Breast epithelium (tissue), 4 donors: ENCODE data around the gene CHN2. TPM values are rescaled to one million over a fixed set of nuclear protein-coding genes. Genes with fewer than 3 reads are reported as not detected.

Experiments used
- DNase-seq, 2 donors: peaks; one replicate each; pipeline ENCODE4 v3.0.0-alpha.2; 2019; ENCODE audit warnings: low spot score in 2 of 2
- H3K27ac ChIP-seq, 2 donors: fragments of 200-600 bp; sonication (generic) in 1 of 2; one replicate each; pipeline ENCODE4 v1.5.1; 2016 to 2019; ENCODE audit warnings: mild to moderate bottlenecking in 1 of 2
- H3K27me3 ChIP-seq, 2 donors: fragments of 200-600 bp; sonication (generic) in 1 of 2; one replicate each; pipeline versions ENCODE4 v1.5.1 to v1.6.0; 2017 to 2019; ENCODE audit warnings: control low read depth in 1 of 2, mild to moderate bottlenecking in 1 of 2
- H3K36me3 ChIP-seq: fragments of 200-600 bp; one replicate; pipeline ENCODE4 v1.5.1; 2019
- H3K4me1 ChIP-seq, 2 donors: fragments of 200-600 bp; sonication (generic); one replicate each; pipeline ENCODE4 v1.5.1; 2016 to 2019; ENCODE audit warnings: control low read depth in 1 of 2
- H3K4me3 ChIP-seq, 3 donors: fragments of 200-600 bp; sonication (generic); 1 replicate in 2 of 3; 2 replicates in 1 of 3; pipeline ENCODE4 v1.5.1; 2016 to 2019; ENCODE audit warnings: mild to moderate bottlenecking in 3 of 3, moderate library complexity in 2 of 3
- H3K9me3 ChIP-seq, 2 donors: fragments of 200-600 bp; sonication (generic) in 1 of 2; one replicate each; pipeline ENCODE4 v1.5.1; 2016 to 2019; ENCODE audit warnings: control low read depth in 1 of 2
- POLR2A ChIP-seq: fragments of 450-650 bp; IDR thresholded peaks from one replicate; pipeline ENCODE4 v1.6.1; 2016; ENCODE audit warnings: antibody characterized with exemption, mild to moderate bottlenecking, moderate library complexity
- POLR2AphosphoS5 ChIP-seq, 3 donors: sonication (generic); formaldehyde crosslinking; IDR thresholded peaks; one replicate each; pipeline ENCODE4 v1.6.1; 2017; ENCODE audit warnings: antibody characterized with exemption in 3 of 3
- intact Hi-C: fragments of 100-400 bp; cut with DNase I; formaldehyde crosslinking; loops from one replicate; pipeline ENCODE4 v1.15.1; 2023; ENCODE audit warnings: low total_unique reads
- total RNA-seq, 3 donors: library from RNA; depleted of rRNA; stranded (reverse); fragments of >200 nt; gene quantifications; one replicate each; pipeline ENCODE4 v1.1.0, GENCODE V29; 2016
- TF ChIP-seq, protein P1 (sequence below), 3 donors: fragments of 450-650 bp; IDR thresholded peaks; one replicate each; pipeline ENCODE4 v1.5.1; 2016 to 2017; ENCODE audit warnings: antibody characterized with exemption in 3 of 3, mild to moderate bottlenecking in 3 of 3, moderate library complexity in 3 of 3

The CHN2 gene
- total RNA-seq, 3 donors from 2014 or later, result 6.3 to 17.1 (median 7.9) TPM

DNA sequence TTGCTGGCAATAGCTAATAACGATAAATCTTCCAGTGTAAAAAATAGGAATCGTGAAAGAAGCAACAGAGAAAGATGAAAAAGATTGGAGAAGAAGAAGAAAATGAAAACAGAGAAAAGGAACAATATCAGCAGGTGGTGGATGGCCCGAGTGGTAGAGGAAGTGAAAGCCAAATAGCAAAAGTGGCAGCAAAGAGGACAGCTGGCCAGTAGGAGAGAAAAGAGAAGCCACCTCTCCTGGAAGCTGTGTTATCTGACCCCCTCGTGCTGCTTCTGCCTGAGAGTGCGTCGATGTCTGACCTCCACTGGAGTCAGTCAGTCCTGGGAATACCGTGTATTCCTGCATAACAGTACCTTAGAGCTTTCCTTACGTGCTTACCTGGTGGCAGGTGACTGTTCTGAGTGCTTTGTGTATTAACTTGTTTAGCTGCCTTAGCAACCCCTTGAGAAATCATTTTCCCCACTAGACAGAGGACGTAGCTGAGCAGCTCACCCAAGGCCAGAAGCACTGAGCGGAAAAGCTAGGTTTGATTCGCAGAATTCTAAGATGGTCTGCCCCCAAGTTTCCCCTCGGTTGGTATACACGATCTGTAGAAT lies 88.3 kb downstream of the CHN2 start:
- DNase-seq, result no peak
- intact Hi-C loops, result no loop called here
- H3K9me3 ChIP-seq, result no peaks in the 10 kb centered on the region
- no peaks in the 10 kb centered on the region for H3K36me3 ChIP-seq
- TF ChIP-seq POLR2AphosphoS5 (IDR thresholded peaks at IDR 0.05), result no peak
- TF ChIP-seq POLR2A, result no peak
- TF ChIP-seq, protein P1, sequence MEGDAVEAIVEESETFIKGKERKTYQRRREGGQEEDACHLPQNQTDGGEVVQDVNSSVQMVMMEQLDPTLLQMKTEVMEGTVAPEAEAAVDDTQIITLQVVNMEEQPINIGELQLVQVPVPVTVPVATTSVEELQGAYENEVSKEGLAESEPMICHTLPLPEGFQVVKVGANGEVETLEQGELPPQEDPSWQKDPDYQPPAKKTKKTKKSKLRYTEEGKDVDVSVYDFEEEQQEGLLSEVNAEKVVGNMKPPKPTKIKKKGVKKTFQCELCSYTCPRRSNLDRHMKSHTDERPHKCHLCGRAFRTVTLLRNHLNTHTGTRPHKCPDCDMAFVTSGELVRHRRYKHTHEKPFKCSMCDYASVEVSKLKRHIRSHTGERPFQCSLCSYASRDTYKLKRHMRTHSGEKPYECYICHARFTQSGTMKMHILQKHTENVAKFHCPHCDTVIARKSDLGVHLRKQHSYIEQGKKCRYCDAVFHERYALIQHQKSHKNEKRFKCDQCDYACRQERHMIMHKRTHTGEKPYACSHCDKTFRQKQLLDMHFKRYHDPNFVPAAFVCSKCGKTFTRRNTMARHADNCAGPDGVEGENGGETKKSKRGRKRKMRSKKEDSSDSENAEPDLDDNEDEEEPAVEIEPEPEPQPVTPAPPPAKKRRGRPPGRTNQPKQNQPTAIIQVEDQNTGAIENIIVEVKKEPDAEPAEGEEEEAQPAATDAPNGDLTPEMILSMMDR (IDR thresholded peaks at IDR 0.05), result no peak
- H3K27me3 ChIP-seq, result no peaks in the 10 kb centered on the region
- H3K4me3 ChIP-seq, result no peak overlapping the region
- H3K4me1 ChIP-seq, result no peaks in the 10 kb centered on the region
- H3K27ac ChIP-seq, result no peak overlapping the region

DNA sequence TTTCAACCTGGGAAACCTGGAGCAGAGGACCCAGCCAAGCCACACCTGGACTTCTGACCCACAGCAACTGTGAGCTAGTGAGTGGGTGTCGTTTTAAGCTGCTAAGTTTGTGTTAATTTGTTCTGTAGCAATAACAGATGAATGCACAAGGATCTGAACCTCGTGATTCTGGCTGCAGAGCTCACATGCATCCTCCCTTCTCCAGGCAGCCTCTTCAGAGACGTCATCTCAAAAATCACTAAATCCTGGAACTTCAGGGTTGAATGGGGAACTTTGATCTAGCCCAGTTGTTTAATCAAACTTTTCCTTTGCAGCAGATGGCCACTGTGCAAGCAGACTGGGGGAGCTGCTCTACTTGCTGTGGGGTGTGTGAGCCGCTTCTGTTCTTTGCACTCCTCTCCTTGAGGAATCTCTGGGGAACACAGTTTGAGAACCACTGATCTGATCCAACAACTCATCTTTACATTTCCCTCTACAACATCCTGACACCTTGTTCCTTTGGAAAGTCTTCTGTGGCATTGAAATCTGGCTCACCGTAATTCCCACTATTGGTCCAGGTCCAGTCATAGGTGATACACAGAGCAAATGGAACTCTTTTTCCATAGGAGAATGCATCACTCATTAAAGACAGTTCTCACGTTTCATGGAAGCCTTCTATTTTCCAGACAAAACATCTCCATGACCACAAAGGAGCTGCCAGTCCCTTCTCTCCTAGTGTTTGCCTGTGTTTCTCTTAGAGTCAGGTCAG lies 90.3 kb downstream of the CHN2 start:
- Histone ChIP-seq H3K9me3 (no peaks in the 10 kb centered on the region), H3K27ac (no peak overlapping the region), H3K4me1 (no peaks in the 10 kb centered on the region), H3K27me3 (no peaks in the 10 kb centered on the region), H3K4me3 (no peak overlapping the region), H3K36me3 (no peaks in the 10 kb centered on the region)
- DNase-seq, result no peak
- intact Hi-C loops, result no loop called here
- TF ChIP-seq POLR2A (no peak), POLR2AphosphoS5 (IDR thresholded peaks at IDR 0.05) (no peak)
- TF ChIP-seq, protein P1 (IDR thresholded peaks at IDR 0.05), result no peak

DNA sequence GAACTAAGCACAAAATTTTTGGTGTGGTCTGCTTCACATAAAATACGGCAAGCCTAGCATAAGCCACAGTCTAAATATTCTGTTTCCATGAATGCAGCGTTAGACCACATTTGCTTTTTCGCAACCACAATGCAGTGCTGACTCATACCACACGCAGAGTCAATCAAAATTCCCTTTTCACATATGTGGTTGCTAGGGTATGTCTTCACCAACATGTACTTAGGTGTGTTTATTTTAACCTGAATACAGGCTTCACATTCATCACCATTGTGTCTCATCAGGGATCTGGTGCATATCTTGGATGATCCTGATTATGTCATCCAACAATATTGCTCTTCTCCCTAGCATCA lies 90.8 kb downstream of the CHN2 start:
- DNase-seq, result no peak
- Histone ChIP-seq H3K36me3 (no peaks in the 10 kb centered on the region), H3K4me3 (no peak overlapping the region), H3K27me3 (no peaks in the 10 kb centered on the region), H3K4me1 (no peaks in the 10 kb centered on the region), H3K27ac (no peak overlapping the region), H3K9me3 (no peaks in the 10 kb centered on the region)
- no peak for TF ChIP-seq POLR2A
- no peak for TF ChIP-seq POLR2AphosphoS5 (IDR thresholded peaks at IDR 0.05)
- TF ChIP-seq, protein P1 (IDR thresholded peaks at IDR 0.05), result no peak
- intact Hi-C loops, result no loop called here

DNA sequence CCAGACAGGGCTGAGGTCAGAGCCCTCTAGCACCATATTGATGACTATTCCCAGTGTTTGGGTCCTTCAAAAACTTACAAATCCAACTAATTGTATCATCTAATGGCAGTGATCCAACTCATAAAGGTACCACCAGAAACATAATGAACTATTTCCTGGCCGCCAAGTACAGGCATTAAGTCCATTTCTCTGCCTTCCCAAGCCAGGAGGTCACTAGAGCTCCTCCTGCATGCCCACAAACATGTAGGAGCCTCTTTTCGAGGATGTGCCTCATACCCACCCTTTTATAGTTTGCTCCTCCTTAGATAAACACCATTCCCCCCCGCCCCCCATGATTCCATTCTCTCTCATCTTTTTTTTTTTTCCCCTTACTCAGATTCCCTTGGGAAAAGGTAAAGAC lies 91.3 kb downstream of the CHN2 start:
- Histone ChIP-seq H3K27ac (no peak overlapping the region), H3K27me3 (no peaks in the 10 kb centered on the region), H3K4me1 (no peaks in the 10 kb centered on the region), H3K4me3 (no peak overlapping the region), H3K9me3 (no peaks in the 10 kb centered on the region), H3K36me3 (no peaks in the 10 kb centered on the region)
- TF ChIP-seq POLR2AphosphoS5 (IDR thresholded peaks at IDR 0.05), result no peak
- TF ChIP-seq POLR2A, result no peak
- TF ChIP-seq, protein P1 (IDR thresholded peaks at IDR 0.05), result no peak
- intact Hi-C loops, result no loop called here
- DNase-seq, result no peak

DNA sequence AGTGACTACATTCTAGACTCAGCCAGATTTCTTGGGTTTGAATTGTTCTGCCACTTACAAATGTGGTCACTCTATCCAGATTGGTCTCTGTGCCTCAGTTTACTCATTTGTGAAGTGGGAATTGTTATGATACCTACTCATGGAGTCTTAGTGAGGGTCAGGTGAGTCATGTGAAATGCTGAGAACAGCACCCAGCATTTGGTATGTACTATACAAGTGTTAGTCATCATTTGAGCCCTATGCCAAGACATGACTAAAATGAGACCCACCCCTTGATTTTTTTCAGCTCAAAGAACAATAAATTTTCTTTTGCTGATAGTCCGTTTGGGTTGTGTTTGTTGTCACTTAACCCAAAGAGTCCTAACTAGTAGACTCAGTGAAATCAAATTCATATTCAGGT lies 92.8 kb downstream of the CHN2 start:
- no peak for DNase-seq
- intact Hi-C loops, result no loop called here
- Histone ChIP-seq H3K27me3 (no peaks in the 10 kb centered on the region), H3K27ac (no peak overlapping the region), H3K36me3 (no peaks in the 10 kb centered on the region), H3K9me3 (no peaks in the 10 kb centered on the region), H3K4me1 (no peaks in the 10 kb centered on the region), H3K4me3 (no peak overlapping the region)
- TF ChIP-seq POLR2AphosphoS5 (IDR thresholded peaks at IDR 0.05) (no peak), POLR2A (no peak)
- TF ChIP-seq, protein P1 (IDR thresholded peaks at IDR 0.05), result no peak
